Hepatocyte (in vitro differentiated cells): Measurements from ENCODE around the gene KIAA0513.

ENCODE experiments used
- CTCF ChIP-seq: fragments of 200-600 bp; sonication (generic); IDR thresholded peaks from 2 replicates; pipeline ENCODE4 v1.5.1; 2016; ENCODE audit warnings: antibody characterized with exemption, mild to moderate bottlenecking; ENCODE audit not compliant: poor library complexity
- EZH2 ChIP-seq: fragments of 200-600 bp; sonication (generic); IDR thresholded peaks from 2 replicates; pipeline ENCODE4 v1.6.1; 2016; ENCODE audit warnings: antibody characterized with exemption, mild to moderate bottlenecking, borderline replicate concordance

GRCh38 chr16:85045641-85046471 is 18.3 kb downstream of the KIAA0513 start:
- TF ChIP-seq CTCF (no peak), EZH2 (no peak)
